ENCODE data around the gene MX2. TPM values are rescaled to one million over a fixed set of nuclear protein-coding genes. Genes with fewer than 3 reads are reported as not detected.

MX2 gene
- total and polyA plus RNA-seq, 2 of the 4 experiments (the other 2 are of a cell fraction), result 0.53 to 0.54 TPM

- no peak overlapping the region for H3K9ac ChIP-seq (ENCODE audit: low read depth, low read length)
- H2BK20ac ChIP-seq (ENCODE audit: low read depth, low read length), result no peak overlapping the region
- WGBS, 2 experiments (ENCODE audit: extremely low coverage in 2 of 2, insufficient read length in 1 of 2), result 50% methylated on average over 1 of the region's 4 CpGs; no CpG with 5 or more reads in 1 of the 2 experiments
- H4K8ac ChIP-seq (ENCODE audit: low read depth in 2 of 2, low read length in 2 of 2), result no peak overlapping the region
- H2BK15ac ChIP-seq (ENCODE audit: low read depth, low read length), result no peak overlapping the region
- no TSS peak for BruUV-seq (replicated peaks)
- intact Hi-C loops (cut with micrococcal nuclease) (no loop called here), in situ Hi-C loops (cut with MboI; ENCODE audit: low sequenced_read_pairs) (no loop called here), dilution Hi-C loops (cut with HindIII; ENCODE audit: low sequenced_read_pairs, unreplicated experiment) (no loop called here)
- no peak for ATAC-seq (ENCODE audit: low read depth)
- H2BK5ac ChIP-seq (ENCODE audit: low read depth, low read length, poor library complexity, severe bottlenecking), result no peak overlapping the region
- no peaks in the 10 kb centered on the region; the same call in 1 of the 2 replicates for H3K27me3 ChIP-seq (ENCODE audit: control insufficient read depth, insufficient read depth, low read length)
- H3K79me1 ChIP-seq (ENCODE audit: low read depth in 1 of 2, low read length in 2 of 2), result no peaks in the 10 kb centered on the region
- no peaks in the 10 kb centered on the region for H3K36me3 ChIP-seq (ENCODE audit: control insufficient read depth, insufficient read depth, low read length)
- H3K18ac ChIP-seq (ENCODE audit: low read depth, low read length), result no peak overlapping the region
- H3K4me1 ChIP-seq (ENCODE audit: control insufficient read depth, insufficient read depth, low read length), result no peaks in the 10 kb centered on the region
- H3K9me3 ChIP-seq (ENCODE audit: control insufficient read depth, insufficient read depth, low read length), result no peaks in the 10 kb centered on the region; the same call in 1 of the 2 replicates
- DNase-seq, result no peak
- H2AK5ac ChIP-seq (ENCODE audit: low read depth, low read length), result no peak overlapping the region
- H2AFZ ChIP-seq (replicated peaks; ENCODE audit: low read length, poor library complexity), result no peak overlapping the region
- TF ChIP-seq MXI1 (IDR thresholded peaks at IDR 0.05; ENCODE audit: borderline replicate concordance, low read depth, low read length) (no peak), FOS (IDR thresholded peaks at IDR 0.05; ENCODE audit: low read depth, low read length) (no peak), RFX5 (IDR thresholded peaks at IDR 0.05; ENCODE audit: low read depth, low read length) (no peak), RAD21 (IDR thresholded peaks at IDR 0.05; ENCODE audit: low read length) (no peak), SMC3 (IDR thresholded peaks at IDR 0.05; ENCODE audit: low read depth, low read length) (no peak), CTCF (conservative IDR thresholded peaks at IDR 0.05; ENCODE audit: low read depth, low read length) (no peak), USF2 (IDR thresholded peaks at IDR 0.05; ENCODE audit: low read depth, low read length) (no peak), CHD1 (IDR thresholded peaks at IDR 0.05; ENCODE audit: low read depth, low read length) (no peak), ELK1 (IDR thresholded peaks at IDR 0.05; ENCODE audit: borderline replicate concordance, low read depth, low read length) (no peak), NFE2L2 (IDR thresholded peaks at IDR 0.05; ENCODE audit: low read depth, low read length) (no peak), RCOR1 (IDR thresholded peaks at IDR 0.05; ENCODE audit: insufficient replicate concordance, low read length) (no peak), POLR2A (IDR thresholded peaks at IDR 0.05; ENCODE audit: low read depth, low read length) (no peak), MAFK (IDR thresholded peaks at IDR 0.05; ENCODE audit: low read depth, low read length) (no peak), CEBPB (IDR thresholded peaks at IDR 0.05; ENCODE audit: low read depth, low read length) (no peak), BHLHE40 (IDR thresholded peaks at IDR 0.05; ENCODE audit: low read depth, low read length) (no peak)
- no peak overlapping the region for H3K23ac ChIP-seq (ENCODE audit: low read depth, low read length)
- H3K4me2 ChIP-seq (ENCODE audit: low read depth, low read length), result no peak overlapping the region
- H3K4ac ChIP-seq (ENCODE audit: low read depth, low read length), result no peak overlapping the region
- no peak overlapping the region for H2AK9ac ChIP-seq (replicated peaks; ENCODE audit: low read depth, low read length, poor library complexity)
- H2BK120ac ChIP-seq (ENCODE audit: low read depth, low read length), result no peak overlapping the region
- H4K20me1 ChIP-seq (ENCODE audit: insufficient read depth, low read length), result no peaks in the 10 kb centered on the region
- H4K91ac ChIP-seq (ENCODE audit: insufficient read depth, low read depth, low read length), result no peak overlapping the region
- POLR2A ChIA-PET (ENCODE audit: unreplicated experiment), result no interaction called here
- CTCF ChIA-PET, result interaction anchor here (0.6 to 1.0 kb wide), 3 partner anchors 11 to 57 kb away, joined by 3 to 4 read pairs (median 3); no protein-coding TSS in a partner anchor
- H3K9me1 ChIP-seq (ENCODE audit: insufficient read depth, low read length), result no peaks in the 10 kb centered on the region
- H3K4me3 ChIP-seq (ENCODE audit: insufficient read depth, low read depth, low read length), result no peak overlapping the region
- H3K56ac ChIP-seq (ENCODE audit: extremely low read depth, insufficient read depth, low read length), result no peak overlapping the region
- no peak overlapping the region for H3K14ac ChIP-seq (replicated peaks; ENCODE audit: low read depth, low read length)
- H3K27ac ChIP-seq (ENCODE audit: insufficient read depth, low read length), result no peak overlapping the region
- H4K5ac ChIP-seq (ENCODE audit: low read depth, low read length), result no peak overlapping the region
These were observed 11.4 kb downstream of the MX2 start for GRCh38 chr21:41373253-41373652.
